SK-N-SH (cell line): Measurements from ENCODE around the gene MCM3AP.

Source experiments
- FOSL2 ChIP-seq: IDR thresholded peaks from 2 replicates; pipeline ENCODE4 v1.4.0; 2012; ENCODE audit warnings: low read depth, mild to moderate bottlenecking, moderate library complexity, borderline replicate concordance
- FOXJ3 ChIP-seq: sonication (generic); formaldehyde crosslinking; IDR thresholded peaks from 2 replicates; pipeline ENCODE4 v1.5.1; 2020; ENCODE audit warnings: mild to moderate bottlenecking, missing genetic modification reagents
- FOXM1 ChIP-seq: IDR thresholded peaks from 2 replicates; pipeline ENCODE4 v1.4.0; 2012; ENCODE audit warnings: low read depth, mild to moderate bottlenecking
- MXI1 ChIP-seq: IDR thresholded peaks from 2 replicates; pipeline ENCODE4 v1.6.1; 2012; ENCODE audit warnings: mild to moderate bottlenecking, low read depth, low read length, improper control_type of control experiment
- NRF1 ChIP-seq: IDR thresholded peaks from 2 replicates; pipeline ENCODE4 v1.6.1; 2012; ENCODE audit warnings: low read depth, mild to moderate bottlenecking, low read length
- POLR2AphosphoS5 ChIP-seq: IDR thresholded peaks from 2 replicates; pipeline ENCODE4 v1.6.1; 2012; ENCODE audit warnings: low read depth, low read length
- RAD21 ChIP-seq: IDR thresholded peaks from 2 replicates; pipeline ENCODE4 v1.6.1; 2012; ENCODE audit warnings: mild to moderate bottlenecking, low read length
- RXRA ChIP-seq: IDR thresholded peaks from 2 replicates; pipeline ENCODE4 v1.4.0; 2012; ENCODE audit warnings: low read depth, mild to moderate bottlenecking, borderline replicate concordance
- SMC3 ChIP-seq: IDR thresholded peaks from 2 replicates; pipeline ENCODE4 v1.6.1; 2012; ENCODE audit warnings: low read depth, low read length, improper control_type of control experiment
- TCF12 ChIP-seq: IDR thresholded peaks from 2 replicates; pipeline ENCODE4 v1.4.0; 2012
- YY1 ChIP-seq: IDR thresholded peaks from 2 replicates; pipeline ENCODE4 v1.4.0; 2012; ENCODE audit warnings: low read depth, mild to moderate bottlenecking
- TF ChIP-seq, protein P1 (sequence below): fragments of 200-600 bp; sonication (generic); IDR thresholded peaks from 2 replicates; pipeline ENCODE4 v1.6.1; 2017; ENCODE audit warnings: antibody characterized with exemption, mild to moderate bottlenecking, moderate library complexity
- TF ChIP-seq, protein P2 (sequence below): IDR thresholded peaks from 2 replicates; pipeline ENCODE4 v1.6.1; 2012; ENCODE audit warnings: mild to moderate bottlenecking, low read depth, low read length, moderate library complexity

DNA sequence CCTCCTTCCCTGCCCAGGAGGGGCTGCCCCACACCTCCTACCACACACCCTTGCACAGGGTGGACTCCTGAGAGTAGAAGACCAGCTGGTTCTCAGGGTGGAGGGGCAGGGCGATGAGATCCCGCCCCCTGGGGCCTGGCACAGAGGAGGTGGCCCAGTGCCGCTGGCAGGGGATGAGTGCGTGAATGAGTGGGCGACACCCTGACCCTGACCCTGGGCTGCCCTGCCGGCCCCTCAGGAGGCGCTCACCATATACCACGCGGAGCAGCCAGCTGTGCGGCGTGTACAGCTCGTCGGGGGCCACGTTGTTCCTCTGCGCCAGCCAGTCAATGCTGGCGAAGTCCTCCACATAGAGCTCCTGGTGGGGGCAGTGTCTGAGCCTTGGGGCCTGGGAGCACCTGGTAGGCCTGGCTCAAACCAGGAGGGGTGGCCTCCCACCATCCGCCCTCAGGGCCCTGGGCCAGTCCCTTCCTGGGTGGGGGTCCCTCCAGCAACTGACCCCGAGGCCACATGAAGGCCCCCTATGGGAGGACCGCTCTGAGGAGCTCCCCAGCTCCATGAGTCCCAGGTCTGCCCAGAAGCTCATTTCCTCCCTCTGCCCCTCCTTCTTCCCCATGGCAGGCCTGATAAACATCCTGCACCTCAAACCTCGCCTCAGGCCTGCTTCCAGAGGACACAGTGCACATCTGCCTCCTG lies 69.8 kb downstream of the MCM3AP start:
- TF ChIP-seq POLR2AphosphoS5 (no peak), NRF1 (no peak), SMC3 (no peak), FOXM1 (no peak), FOXJ3 (CRISPR knock-in tag) (no peak), RXRA (no peak), FOSL2 (no peak), TCF12 (no peak), YY1 (no peak), MXI1 (no peak), RAD21 (no peak)
- TF ChIP-seq, protein P1, sequence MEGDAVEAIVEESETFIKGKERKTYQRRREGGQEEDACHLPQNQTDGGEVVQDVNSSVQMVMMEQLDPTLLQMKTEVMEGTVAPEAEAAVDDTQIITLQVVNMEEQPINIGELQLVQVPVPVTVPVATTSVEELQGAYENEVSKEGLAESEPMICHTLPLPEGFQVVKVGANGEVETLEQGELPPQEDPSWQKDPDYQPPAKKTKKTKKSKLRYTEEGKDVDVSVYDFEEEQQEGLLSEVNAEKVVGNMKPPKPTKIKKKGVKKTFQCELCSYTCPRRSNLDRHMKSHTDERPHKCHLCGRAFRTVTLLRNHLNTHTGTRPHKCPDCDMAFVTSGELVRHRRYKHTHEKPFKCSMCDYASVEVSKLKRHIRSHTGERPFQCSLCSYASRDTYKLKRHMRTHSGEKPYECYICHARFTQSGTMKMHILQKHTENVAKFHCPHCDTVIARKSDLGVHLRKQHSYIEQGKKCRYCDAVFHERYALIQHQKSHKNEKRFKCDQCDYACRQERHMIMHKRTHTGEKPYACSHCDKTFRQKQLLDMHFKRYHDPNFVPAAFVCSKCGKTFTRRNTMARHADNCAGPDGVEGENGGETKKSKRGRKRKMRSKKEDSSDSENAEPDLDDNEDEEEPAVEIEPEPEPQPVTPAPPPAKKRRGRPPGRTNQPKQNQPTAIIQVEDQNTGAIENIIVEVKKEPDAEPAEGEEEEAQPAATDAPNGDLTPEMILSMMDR: no peak
- TF ChIP-seq, protein P2, sequence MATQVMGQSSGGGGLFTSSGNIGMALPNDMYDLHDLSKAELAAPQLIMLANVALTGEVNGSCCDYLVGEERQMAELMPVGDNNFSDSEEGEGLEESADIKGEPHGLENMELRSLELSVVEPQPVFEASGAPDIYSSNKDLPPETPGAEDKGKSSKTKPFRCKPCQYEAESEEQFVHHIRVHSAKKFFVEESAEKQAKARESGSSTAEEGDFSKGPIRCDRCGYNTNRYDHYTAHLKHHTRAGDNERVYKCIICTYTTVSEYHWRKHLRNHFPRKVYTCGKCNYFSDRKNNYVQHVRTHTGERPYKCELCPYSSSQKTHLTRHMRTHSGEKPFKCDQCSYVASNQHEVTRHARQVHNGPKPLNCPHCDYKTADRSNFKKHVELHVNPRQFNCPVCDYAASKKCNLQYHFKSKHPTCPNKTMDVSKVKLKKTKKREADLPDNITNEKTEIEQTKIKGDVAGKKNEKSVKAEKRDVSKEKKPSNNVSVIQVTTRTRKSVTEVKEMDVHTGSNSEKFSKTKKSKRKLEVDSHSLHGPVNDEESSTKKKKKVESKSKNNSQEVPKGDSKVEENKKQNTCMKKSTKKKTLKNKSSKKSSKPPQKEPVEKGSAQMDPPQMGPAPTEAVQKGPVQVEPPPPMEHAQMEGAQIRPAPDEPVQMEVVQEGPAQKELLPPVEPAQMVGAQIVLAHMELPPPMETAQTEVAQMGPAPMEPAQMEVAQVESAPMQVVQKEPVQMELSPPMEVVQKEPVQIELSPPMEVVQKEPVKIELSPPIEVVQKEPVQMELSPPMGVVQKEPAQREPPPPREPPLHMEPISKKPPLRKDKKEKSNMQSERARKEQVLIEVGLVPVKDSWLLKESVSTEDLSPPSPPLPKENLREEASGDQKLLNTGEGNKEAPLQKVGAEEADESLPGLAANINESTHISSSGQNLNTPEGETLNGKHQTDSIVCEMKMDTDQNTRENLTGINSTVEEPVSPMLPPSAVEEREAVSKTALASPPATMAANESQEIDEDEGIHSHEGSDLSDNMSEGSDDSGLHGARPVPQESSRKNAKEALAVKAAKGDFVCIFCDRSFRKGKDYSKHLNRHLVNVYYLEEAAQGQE: no peak
